DMS153 (cell line): ENCODE data around the gene CHRNA10.

ENCODE experiments used
- DNase-seq: peaks from one replicate; lab custom pipeline; 2025; lab: John Stamatoyannopoulos, UW

The CHRNA10 gene

DNA sequence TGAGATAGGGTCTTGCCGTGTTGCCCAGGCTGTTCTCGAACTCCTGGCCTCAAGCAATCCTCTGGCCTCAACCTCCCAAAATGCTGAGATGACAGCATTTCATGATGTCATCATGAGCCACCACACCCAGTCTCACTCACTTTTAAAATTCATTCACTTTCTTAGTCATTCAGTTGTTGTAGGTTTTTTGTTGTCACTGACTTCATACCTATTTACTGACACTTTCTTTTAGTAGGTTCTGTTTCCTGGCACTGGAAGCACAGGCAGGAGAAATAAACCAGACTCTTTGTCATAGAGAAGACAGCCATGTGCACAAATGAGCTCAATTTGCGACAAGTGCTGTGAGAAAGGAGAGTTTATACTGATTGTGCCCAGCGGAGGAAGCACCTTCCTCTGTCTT, 39.9 kb downstream of the CHRNA10 start:
- no peak for DNase-seq

DNA sequence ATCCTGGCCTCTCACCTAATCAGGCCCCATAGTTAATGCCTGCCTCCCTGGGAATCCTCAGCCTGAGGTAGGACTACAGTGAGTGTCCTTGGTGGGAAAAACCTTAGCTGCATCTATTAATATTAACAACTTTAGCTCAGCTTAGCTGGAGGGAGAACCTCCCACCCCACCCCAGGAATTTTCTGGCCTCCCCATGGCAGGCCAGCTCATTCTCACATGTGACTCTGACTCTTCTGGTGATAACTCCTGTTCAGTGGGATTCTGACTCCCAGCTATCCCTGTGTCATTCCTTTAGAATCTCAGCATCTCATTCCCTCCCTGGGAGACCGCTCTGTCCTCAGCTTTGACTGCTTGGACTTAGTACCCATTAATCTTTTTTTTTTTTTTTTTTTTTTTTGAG, 43.9 kb downstream of the CHRNA10 start:
- no peak for DNase-seq

DNA sequence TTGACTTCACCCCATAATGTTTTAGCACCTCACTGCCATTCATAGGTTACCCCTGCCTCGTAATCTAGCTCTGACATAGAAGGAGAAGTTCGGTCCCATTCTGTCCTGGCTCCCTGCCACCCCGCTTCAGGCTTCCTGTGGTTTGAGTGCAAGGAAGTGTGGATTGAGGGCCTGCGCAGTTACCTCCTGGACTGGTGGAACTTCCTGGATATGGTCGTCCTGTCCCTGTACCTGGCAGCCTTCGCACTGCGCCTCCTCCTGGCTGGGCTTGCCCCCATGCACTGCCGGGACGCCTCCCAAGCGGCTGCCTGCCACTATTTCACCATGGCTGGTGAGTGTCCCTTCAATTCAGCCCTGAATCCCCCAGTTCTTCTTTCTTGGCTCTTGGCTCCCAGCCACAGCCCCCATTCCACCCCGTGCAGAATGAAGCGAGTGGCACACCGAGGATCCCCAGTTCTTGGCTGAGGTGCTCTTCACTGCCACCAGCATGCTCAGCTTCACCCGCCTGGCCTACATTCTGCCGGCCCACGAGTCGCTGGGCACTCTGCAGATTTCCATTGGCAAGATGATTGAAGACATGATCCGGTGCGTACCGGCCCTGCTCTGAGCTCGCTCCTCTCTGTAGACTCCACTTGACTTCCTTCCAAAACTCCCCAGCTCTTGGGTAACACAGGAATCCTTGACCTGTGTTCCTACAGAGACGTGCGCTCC, 44.8 kb downstream of the CHRNA10 start:
- no peak for DNase-seq

DNA sequence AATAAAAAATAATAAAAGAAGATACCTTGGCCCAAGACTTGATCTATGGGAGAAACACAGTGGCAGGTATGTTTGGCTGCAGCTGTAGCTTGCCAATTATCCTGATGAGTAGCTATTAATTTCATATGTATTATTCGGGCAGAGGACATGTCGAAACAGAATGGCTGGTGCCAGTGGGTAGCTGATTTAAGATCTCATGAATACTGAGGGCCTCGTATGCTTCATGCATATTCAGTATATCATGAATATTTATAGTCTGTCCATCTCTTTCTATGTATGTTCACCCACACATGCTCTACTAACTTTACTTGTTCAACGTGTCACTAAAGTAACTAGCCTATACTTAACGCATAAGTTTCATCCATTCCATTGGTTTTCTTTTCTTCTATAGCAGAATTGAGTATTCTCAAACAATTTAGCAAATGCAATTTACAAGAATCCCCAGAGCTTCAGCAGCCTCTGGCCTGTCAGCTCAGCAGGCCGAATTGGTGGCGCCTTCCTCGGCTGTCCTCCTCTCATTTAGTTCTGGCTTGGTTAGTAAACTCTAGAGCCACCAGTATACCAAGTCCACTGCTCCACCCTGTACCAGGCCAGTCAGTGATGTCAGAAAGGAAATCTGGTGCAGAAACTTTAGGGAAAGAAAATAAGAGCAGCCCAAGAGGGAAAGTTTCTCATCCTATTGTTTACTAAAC, 47.3 kb downstream of the CHRNA10 start:
- DNase-seq: no peak

DNA sequence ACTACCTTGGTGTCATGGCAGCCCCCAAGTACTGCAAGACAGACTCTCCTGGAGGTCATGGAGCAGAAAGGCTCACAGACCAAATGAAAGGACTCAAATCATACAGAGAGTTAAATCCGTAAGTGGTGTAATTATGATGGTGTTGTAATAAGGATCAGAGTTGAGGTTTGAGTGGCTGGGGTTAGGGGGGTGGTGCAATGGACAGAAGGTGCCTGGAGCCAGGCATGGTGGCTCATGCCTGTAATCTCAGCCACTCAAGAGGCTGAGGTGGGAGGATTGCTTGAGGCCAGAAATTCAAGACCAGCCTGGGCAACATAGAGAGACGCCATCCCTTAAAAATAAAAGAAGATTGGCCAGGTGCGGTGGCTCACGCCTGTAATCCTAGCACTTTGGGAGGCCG, 48.1 kb downstream of the CHRNA10 start:
- no peak for DNase-seq

DNA sequence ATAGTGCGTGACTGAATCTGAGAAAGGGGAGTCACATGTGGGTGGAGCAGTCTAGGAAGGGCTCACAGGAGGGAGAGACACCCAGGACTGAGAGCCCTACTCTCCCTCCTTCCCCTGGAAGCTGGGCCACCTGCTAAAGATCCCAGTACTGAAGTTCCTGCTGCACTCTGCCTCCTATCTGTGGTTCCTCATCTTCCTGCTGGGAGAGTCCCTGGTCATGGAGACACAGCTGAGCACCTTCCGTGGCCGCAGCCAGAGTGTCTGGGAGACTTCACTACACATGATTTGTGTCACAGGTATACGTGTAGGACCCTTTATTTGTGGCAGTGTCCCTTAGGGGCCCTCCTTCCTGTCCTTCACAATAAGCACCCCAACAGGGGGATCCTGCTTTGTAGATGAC, 48.7 kb downstream of the CHRNA10 start:
- DNase-seq: no peak

DNA sequence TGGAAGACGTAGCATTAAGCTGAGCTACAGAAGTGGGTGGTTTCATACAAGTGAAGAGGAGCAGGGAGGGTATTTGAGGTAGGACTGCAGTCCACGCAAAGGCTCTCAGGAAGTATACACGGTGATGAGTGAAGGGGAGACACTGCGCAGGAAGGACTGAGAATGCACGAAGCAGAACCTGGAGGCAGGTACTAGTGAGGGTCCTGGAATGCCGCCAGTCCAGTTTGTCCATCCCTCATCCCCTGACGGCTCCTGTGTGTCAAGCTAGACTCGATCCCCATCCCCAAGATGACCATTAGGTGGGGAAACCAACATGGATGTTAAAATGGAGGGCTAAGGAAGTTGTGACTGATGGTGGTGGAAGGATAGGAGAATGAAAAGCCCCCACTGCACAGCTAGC, 53.2 kb downstream of the CHRNA10 start:
- DNase-seq: no peak

DNA sequence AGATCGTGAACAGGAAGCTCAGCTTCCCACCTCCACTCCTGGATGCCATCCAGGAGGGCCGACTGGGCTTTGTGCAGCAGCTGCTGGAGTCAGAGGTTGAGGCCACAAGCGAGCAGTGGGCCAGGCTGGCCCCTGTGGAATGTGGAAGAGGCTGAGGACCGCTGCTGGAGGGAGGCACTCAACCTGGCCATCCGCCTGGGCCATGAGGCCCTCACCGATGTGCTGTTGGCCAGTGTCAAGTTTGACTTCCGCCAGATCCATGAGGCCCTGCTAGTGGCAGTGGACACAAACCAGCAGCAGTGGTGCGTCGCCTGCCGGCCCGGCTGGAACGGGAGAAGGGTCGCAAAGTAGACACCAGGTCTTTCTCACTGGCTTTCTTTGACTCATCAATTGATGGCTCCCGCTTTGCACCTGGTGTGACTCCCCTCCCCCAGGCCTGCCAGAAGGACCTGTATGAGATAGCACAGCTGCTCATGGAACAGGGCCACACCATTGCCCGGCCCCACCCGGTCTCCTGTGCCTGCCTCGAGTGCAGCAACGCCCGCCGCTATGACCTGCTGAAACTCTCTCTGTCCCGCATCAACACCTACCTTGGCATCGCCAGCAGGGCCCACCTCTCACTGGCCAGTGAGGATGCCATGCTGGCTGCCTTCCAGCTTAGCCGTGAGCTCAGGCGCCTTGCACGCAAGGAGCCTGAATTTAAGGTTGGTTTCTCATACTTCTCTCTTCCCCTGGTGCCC, 54.3 kb downstream of the CHRNA10 start:
- peak; percentile 25 for DNase-seq

DNA sequence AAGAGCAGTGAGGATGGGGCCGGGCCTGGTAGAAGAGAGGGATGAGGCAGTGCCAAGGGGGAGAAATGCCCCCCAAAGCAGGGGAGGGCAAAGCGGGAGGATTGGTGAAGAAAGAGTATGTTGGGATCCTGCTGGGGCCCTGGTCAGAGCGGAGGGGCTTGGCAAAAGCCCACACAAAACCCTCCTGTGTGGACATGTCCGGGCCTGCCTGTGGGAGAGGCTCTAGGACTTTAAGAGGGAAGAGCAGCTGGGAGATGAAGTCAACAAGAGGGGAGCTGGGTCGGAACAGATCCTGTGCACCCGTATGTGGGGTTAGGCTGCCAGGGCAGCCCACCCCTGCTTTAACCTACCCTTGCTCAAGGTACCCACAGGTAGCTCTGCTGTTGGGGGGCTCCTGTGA, 55.2 kb downstream of the CHRNA10 start:
- DNase-seq: no peak
